CD4-positive, alpha-beta T cell (primary cell): ENCODE data around the gene RNF111. TPM values are rescaled to one million over a fixed set of nuclear protein-coding genes. Genes with fewer than 3 reads are reported as not detected.

Source experiments
- ATAC-seq: fragments of 200-7000 bp; cut with Tn5 transposase; one replicate; pipeline ENCODE4 v1.10.0; 2022; ENCODE audit warnings: mild to moderate bottlenecking; ENCODE audit not compliant: poor library complexity
- CTCF ChIA-PET: fragments of 350-600 bp; sonication (Branson Sonifier 250); formaldehyde crosslinking; loops from one replicate; lab custom pipeline; 2021; ENCODE audit warnings: antibody characterized with exemption, inconsistent platforms; lab: Charles Lee
- POLR2A ChIA-PET: fragments of 350-600 bp; sonication (Branson Sonifier 250); formaldehyde crosslinking; loops from one replicate; lab custom pipeline; 2021; ENCODE audit warnings: antibody characterized with exemption, inconsistent platforms; lab: Charles Lee
- DNase-seq, 14 experiments: peaks; one replicate each; pipeline ENCODE4 v3.0.0-alpha.2; 2013 to 2020; ENCODE audit warnings: mixed read lengths in 2 of 14
- H3K27ac ChIP-seq, 2 donors: one replicate each; pipeline versions ENCODE4 v1.5.1 to v1.7.0; 2013; ENCODE audit warnings: low read length in 2 of 2, low read depth in 1 of 2, mild to moderate bottlenecking in 1 of 2
- H3K27me3 ChIP-seq, 2 experiments: 1 replicate in 1 of 2; 2 replicates in 1 of 2; pipeline versions ENCODE4 v1.6.1 to v1.7.0; 2013; ENCODE audit warnings: low read length in 2 of 2, control low read depth in 1 of 2, mild to moderate bottlenecking in 1 of 2, moderate library complexity in 1 of 2; ENCODE audit not compliant: insufficient read depth in 2 of 2, control insufficient read depth in 1 of 2
- H3K36me3 ChIP-seq: one replicate; pipeline ENCODE4 v1.6.1; 2013; ENCODE audit warnings: low read length, control low read depth; ENCODE audit not compliant: insufficient read depth
- H3K4me1 ChIP-seq: one replicate; pipeline ENCODE4 v1.6.1; 2013; ENCODE audit warnings: low read length, control low read depth; ENCODE audit not compliant: insufficient read depth
- H3K4me3 ChIP-seq: one replicate; pipeline ENCODE4 v1.5.1; 2013; ENCODE audit warnings: mild to moderate bottlenecking, low read length, moderate library complexity
- H3K9me3 ChIP-seq, 2 experiments: 1 replicate in 1 of 2; 2 replicates in 1 of 2; pipeline versions ENCODE4 v1.6.1 to v1.7.0; 2013; ENCODE audit warnings: low read length in 2 of 2, mild to moderate bottlenecking in 2 of 2, control low read depth in 1 of 2, moderate library complexity in 1 of 2; ENCODE audit not compliant: control insufficient read depth in 1 of 2, insufficient read depth in 1 of 2
- H3K27ac Mint-ChIP-seq: one replicate; pipeline ENCODE4 v1.8.0; 2020; ENCODE audit warnings: mixed read lengths
- H3K27me3 Mint-ChIP-seq: one replicate; pipeline ENCODE4 v1.8.0; 2021; ENCODE audit warnings: mixed read lengths
- H3K36me3 Mint-ChIP-seq: one replicate; pipeline ENCODE4 v1.8.0; 2021; ENCODE audit warnings: low read depth, mixed read lengths
- H3K4me1 Mint-ChIP-seq: one replicate; pipeline ENCODE4 v1.8.0; 2021; ENCODE audit warnings: low read depth, mixed read lengths
- H3K4me3 Mint-ChIP-seq: one replicate; pipeline ENCODE4 v1.8.0; 2020; ENCODE audit warnings: mild to moderate bottlenecking, mixed read lengths
- H3K9me3 Mint-ChIP-seq: one replicate; pipeline ENCODE4 v1.8.0; 2020; ENCODE audit warnings: mixed read lengths
- CTCF ChIP-seq: fragments of 200-600 bp; IDR thresholded peaks from one replicate; pipeline ENCODE4 v1.8.0; 2022; ENCODE audit warnings: antibody characterized with exemption, mild to moderate bottlenecking
- intact Hi-C, 2 experiments: fragments of 100-400 bp; cut with DNase I in 1 of 2; cut with micrococcal nuclease in 1 of 2; formaldehyde crosslinking; loops; one replicate each; pipeline versions ENCODE4 v1.15.1 to v1.9.0; 2023 to 2025; cut with DNase I, micrococcal nuclease
- total RNA-seq, 174 experiments: library from RNA in 2 of 174; stranded (reverse) in 2 of 174; gene quantifications; one replicate each; pipeline ENCODE4 v1.2.3 and lab custom pipeline; 2021 to 2026

The RNF111 gene
- total RNA-seq, 2 experiments from 2014 or later: 35.4 to 37.1 TPM

GRCh38 chr15:59096429-59096828 lies 109.0 kb downstream of the RNF111 start:
- CTCF ChIA-PET: no interaction called here

GRCh38 chr15:59099162-59099685 lies 111.8 kb downstream of the RNF111 start:
- Mint-ChIP-seq H3K4me1 (peaks cover 10% of the 10 kb centered on the region), H3K36me3 (peaks cover 35% of the 10 kb centered on the region), H3K27ac (peak overlapping the region; percentile 29), H3K27me3 (no peaks in the 10 kb centered on the region), H3K9me3 (no peaks in the 10 kb centered on the region), H3K4me3 (no peak overlapping the region)
- TF ChIP-seq CTCF: no peak
- no peaks in the 10 kb centered on the region for H3K4me1 ChIP-seq
- H3K27me3 ChIP-seq: no peaks in the 10 kb centered on the region
- ATAC-seq: no peak
- H3K9me3 ChIP-seq: no peaks in the 10 kb centered on the region
- DNase-seq: no peak
- no peak overlapping the region for H3K27ac ChIP-seq
- ChIA-PET CTCF (no interaction called here), POLR2A (no interaction called here)
- intact Hi-C loops: no loop called here
- no peak overlapping the region for H3K4me3 ChIP-seq
- peaks cover 27% of the 10 kb centered on the region for H3K36me3 ChIP-seq

More at GRCh38 chr15:59096429-59096828, 109.0 kb downstream of the RNF111 start:
- no peak for DNase-seq
- intact Hi-C loops: no loop called here
- no peak for ATAC-seq
- H3K36me3 Mint-ChIP-seq: peaks cover 63% of the 10 kb centered on the region
- no peaks in the 10 kb centered on the region for H3K27me3 Mint-ChIP-seq
- Histone ChIP-seq H3K36me3 (peaks cover 54% of the 10 kb centered on the region), H3K4me3 (no peak overlapping the region), H3K4me1 (no peaks in the 10 kb centered on the region), H3K27ac (no peak overlapping the region), H3K27me3 (no peaks in the 10 kb centered on the region), H3K9me3 (no peaks in the 10 kb centered on the region)
- no peaks in the 10 kb centered on the region for H3K9me3 Mint-ChIP-seq
- H3K4me1 Mint-ChIP-seq: peaks cover 8% of the 10 kb centered on the region
- TF ChIP-seq CTCF: no peak
- H3K27ac Mint-ChIP-seq: no peak overlapping the region
- no peak overlapping the region for H3K4me3 Mint-ChIP-seq
- POLR2A ChIA-PET: no interaction called here

DNA sequence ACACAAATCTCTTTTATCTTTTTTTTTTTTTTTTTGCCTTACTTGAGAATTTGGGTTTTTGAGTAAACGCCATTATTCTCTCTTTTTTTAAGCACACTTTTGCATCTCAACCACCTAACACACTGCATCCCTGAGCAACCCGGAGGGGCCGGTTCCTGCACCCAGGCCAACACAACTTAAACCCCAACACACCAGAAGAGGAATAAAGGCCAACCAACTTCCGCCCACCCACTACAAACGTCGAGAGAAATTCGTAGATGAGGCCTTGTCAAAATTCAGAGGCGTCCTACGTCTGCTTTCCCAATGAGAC lies 117.1 kb downstream of the RNF111 start:
- ChIA-PET CTCF (no interaction called here), POLR2A (no interaction called here)
- H3K36me3 ChIP-seq: no peaks in the 10 kb centered on the region
- intact Hi-C loops: loop anchor here (2.0 to 10.0 kb wide), 4 partner anchors 118 to 580 kb away; partner anchors contain the start of genes RNF111 (in 2 of the 2), BNIP2 (in 1 of the 2) and MINDY2 (in 1 of the 2)
- no peaks in the 10 kb centered on the region for H3K9me3 Mint-ChIP-seq
- no peak for ATAC-seq
- no peaks in the 10 kb centered on the region for H3K9me3 ChIP-seq
- H3K27ac Mint-ChIP-seq: peak overlapping the region; percentile 99
- peaks cover 19% of the 10 kb centered on the region for H3K4me1 Mint-ChIP-seq
- peaks cover 9% of the 10 kb centered on the region for H3K4me1 ChIP-seq
- no peaks in the 10 kb centered on the region for H3K27me3 ChIP-seq
- peak overlapping the region; percentile 71 for H3K4me3 ChIP-seq
- peak overlapping the region in 1 of 2 donors; percentile 26 for H3K27ac ChIP-seq
- TF ChIP-seq CTCF: no peak
- DNase-seq: no peak
- peaks cover 5% of the 10 kb centered on the region for H3K36me3 Mint-ChIP-seq
- peak overlapping the region; percentile 97 for H3K4me3 Mint-ChIP-seq
- H3K27me3 Mint-ChIP-seq: no peaks in the 10 kb centered on the region
